ENCODE results near the gene FCAR. TPM values are rescaled to one million over a fixed set of nuclear protein-coding genes. Genes with fewer than 3 reads are reported as not detected.
"Not testable (repeated sequence)": the region's sequence is repeated elsewhere in the genome, so short reads cannot be mapped to it uniquely, and the experiment has no call there.

Gene FCAR
- total RNA-seq, 1 experiment from 2014 or later: not detected

DNA sequence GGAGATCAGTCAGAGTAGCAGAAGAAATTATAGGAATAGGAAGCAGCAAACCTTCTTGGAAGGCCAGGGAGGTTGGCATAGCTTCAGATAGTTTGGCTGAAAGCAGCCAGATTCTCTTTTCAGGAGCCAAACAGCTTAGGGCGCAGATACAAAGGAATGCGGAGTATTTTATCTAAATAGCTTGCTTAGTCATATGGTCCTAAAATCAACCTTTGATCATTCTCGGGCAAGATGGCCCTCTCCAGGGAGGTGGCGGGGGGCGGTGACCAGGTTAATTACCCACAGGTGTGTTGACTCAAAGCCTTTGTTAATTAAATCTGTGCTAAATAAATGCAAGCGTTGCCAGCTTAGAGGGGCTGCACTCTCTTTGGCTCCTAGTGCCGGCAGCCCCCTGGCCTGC, 19.4 kb downstream of the FCAR start:
- H3K27me3 ChIP-seq (ENCODE audit: control insufficient read depth, insufficient read depth, low read length): no peaks in the 10 kb centered on the region
- no peaks in the 10 kb centered on the region for H3K9me3 ChIP-seq (ENCODE audit: control insufficient read depth, insufficient read depth, low read depth, low read length)
- ATAC-seq: no peak
- ChIA-PET CTCF (no interaction called here), POLR2A (interaction anchor here (0.6 kb wide), 1 partner anchor 36 kb away, joined by 4 read pairs; no protein-coding TSS in a partner anchor)
- BruUV-seq (replicated peaks): no TSS peak
- intact Hi-C loops (cut with micrococcal nuclease; ENCODE audit: unreplicated experiment) (no loop called here), in situ Hi-C loops (cut with HindIII; ENCODE audit: low pct_unique_long_range_greater_than_20kb, low sequenced_read_pairs) (no loop called here)
- H3K27ac ChIP-seq (ENCODE audit: low read length): no peak overlapping the region
- H3K4me1 ChIP-seq (ENCODE audit: control insufficient read depth, insufficient read depth, low read length): no peaks in the 10 kb centered on the region; the same call in 1 of the 2 replicates
- H3K4me3 ChIP-seq (ENCODE audit: low read depth in 2 of 2, low read length in 2 of 2): no peak overlapping the region
- DNase-seq (ENCODE audit: low read depth, low spot score): no peak
- TF ChIP-seq SIN3A (IDR thresholded peaks at IDR 0.05; ENCODE audit: borderline replicate concordance, insufficient read depth, low read depth, low read length) (no peak), REST (IDR thresholded peaks at IDR 0.05; ENCODE audit: insufficient read depth in 1 of 2, low read depth in 2 of 2, low read length in 1 of 2) (no peak), TCF7L2 (IDR thresholded peaks at IDR 0.05; ENCODE audit: low read depth, low read length) (peak; percentile 64; the same call in 1 of the 2 replicates), POLR2AphosphoS5 (IDR thresholded peaks at IDR 0.05; ENCODE audit: low read depth, low read length) (no peak)
- TF ChIP-seq, protein P1, sequence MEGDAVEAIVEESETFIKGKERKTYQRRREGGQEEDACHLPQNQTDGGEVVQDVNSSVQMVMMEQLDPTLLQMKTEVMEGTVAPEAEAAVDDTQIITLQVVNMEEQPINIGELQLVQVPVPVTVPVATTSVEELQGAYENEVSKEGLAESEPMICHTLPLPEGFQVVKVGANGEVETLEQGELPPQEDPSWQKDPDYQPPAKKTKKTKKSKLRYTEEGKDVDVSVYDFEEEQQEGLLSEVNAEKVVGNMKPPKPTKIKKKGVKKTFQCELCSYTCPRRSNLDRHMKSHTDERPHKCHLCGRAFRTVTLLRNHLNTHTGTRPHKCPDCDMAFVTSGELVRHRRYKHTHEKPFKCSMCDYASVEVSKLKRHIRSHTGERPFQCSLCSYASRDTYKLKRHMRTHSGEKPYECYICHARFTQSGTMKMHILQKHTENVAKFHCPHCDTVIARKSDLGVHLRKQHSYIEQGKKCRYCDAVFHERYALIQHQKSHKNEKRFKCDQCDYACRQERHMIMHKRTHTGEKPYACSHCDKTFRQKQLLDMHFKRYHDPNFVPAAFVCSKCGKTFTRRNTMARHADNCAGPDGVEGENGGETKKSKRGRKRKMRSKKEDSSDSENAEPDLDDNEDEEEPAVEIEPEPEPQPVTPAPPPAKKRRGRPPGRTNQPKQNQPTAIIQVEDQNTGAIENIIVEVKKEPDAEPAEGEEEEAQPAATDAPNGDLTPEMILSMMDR (IDR thresholded peaks at IDR 0.05): no peak
- no peaks in the 10 kb centered on the region for H3K36me3 ChIP-seq (ENCODE audit: control insufficient read depth, insufficient read depth, low read length)

DNA sequence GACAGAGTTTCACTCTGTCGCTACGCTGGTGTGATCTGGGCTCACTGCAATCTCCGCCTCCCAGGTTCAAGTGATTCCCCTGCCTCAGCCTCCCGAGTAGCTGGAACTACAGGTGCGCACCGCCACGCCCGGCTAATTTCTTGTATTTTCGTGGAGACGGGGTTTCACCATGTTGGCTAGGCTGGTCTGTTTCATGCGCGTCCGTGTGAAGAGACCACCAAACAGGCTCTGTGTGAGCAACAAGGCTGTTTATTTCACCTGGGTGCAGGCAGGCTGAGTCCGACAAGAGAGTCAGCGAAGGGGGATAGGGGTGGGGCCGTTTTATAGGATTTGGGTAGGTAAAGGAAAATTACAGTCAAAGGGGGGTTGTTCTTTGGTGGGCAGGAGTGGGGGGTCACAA, 20.1 kb downstream of the FCAR start:
- in situ Hi-C loops (cut with HindIII; ENCODE audit: low pct_unique_long_range_greater_than_20kb, low sequenced_read_pairs); ATAC-seq; CTCF ChIA-PET; DNase-seq (ENCODE audit: low read depth, low spot score); H3K4me3 ChIP-seq (ENCODE audit: low read depth in 2 of 2, low read length in 2 of 2); intact Hi-C loops (cut with micrococcal nuclease; ENCODE audit: unreplicated experiment); H3K27ac ChIP-seq (ENCODE audit: low read length); H3K9me3 ChIP-seq (ENCODE audit: control insufficient read depth, insufficient read depth, low read depth, low read length); H3K36me3 ChIP-seq (ENCODE audit: control insufficient read depth, insufficient read depth, low read length); H3K27me3 ChIP-seq (ENCODE audit: control insufficient read depth, insufficient read depth, low read length); BruUV-seq (replicated peaks); POLR2A ChIA-PET; H3K4me1 ChIP-seq (ENCODE audit: control insufficient read depth, insufficient read depth, low read length): not testable (repeated sequence)

- intact Hi-C loops (cut with micrococcal nuclease; ENCODE audit: unreplicated experiment) (no loop called here), in situ Hi-C loops (cut with HindIII; ENCODE audit: low pct_unique_long_range_greater_than_20kb, low sequenced_read_pairs) (no loop called here)
- H3K27me3 ChIP-seq (ENCODE audit: control insufficient read depth, insufficient read depth, low read length): no peaks in the 10 kb centered on the region
- TF ChIP-seq, protein P1 (IDR thresholded peaks at IDR 0.05): no peak
- TF ChIP-seq TCF7L2 (IDR thresholded peaks at IDR 0.05; ENCODE audit: low read depth, low read length) (no peak), SIN3A (IDR thresholded peaks at IDR 0.05; ENCODE audit: borderline replicate concordance, insufficient read depth, low read depth, low read length) (no peak), REST (IDR thresholded peaks at IDR 0.05; ENCODE audit: insufficient read depth in 1 of 2, low read depth in 2 of 2, low read length in 1 of 2) (no peak), POLR2AphosphoS5 (IDR thresholded peaks at IDR 0.05; ENCODE audit: low read depth, low read length) (no peak)
- DNase-seq (ENCODE audit: low read depth, low spot score) (no peak), ATAC-seq (no peak)
- H3K4me3 ChIP-seq (ENCODE audit: low read depth in 2 of 2, low read length in 2 of 2): no peak overlapping the region
- H3K36me3 ChIP-seq (ENCODE audit: control insufficient read depth, insufficient read depth, low read length): no peaks in the 10 kb centered on the region
- ChIA-PET POLR2A (no interaction called here), CTCF (interaction anchor here (1.1 kb wide), 1 partner anchor 15 kb away, joined by 3 read pairs; no protein-coding TSS in a partner anchor)
- no peaks in the 10 kb centered on the region for H3K9me3 ChIP-seq (ENCODE audit: control insufficient read depth, insufficient read depth, low read depth, low read length)
- H3K4me1 ChIP-seq (ENCODE audit: control insufficient read depth, insufficient read depth, low read length): no peaks in the 10 kb centered on the region; the same call in 1 of the 2 replicates
- H3K27ac ChIP-seq (ENCODE audit: low read length): no peak overlapping the region
- no TSS peak for BruUV-seq (replicated peaks)
These were observed 22.0 kb downstream of the FCAR start for GRCh38 chr19:54896036-54896435.

All from Panc1 (cell line).